Upper lobe of right lung (tissue), 1 donor: ENCODE results near the gene PRSS38. TPM values are rescaled to one million over a fixed set of nuclear protein-coding genes. Genes with fewer than 3 reads are reported as not detected.

ENCODE experiments used
- ATAC-seq: fragments of 200-7000 bp; cut with Tn5 transposase; one replicate; pipeline ENCODE4 v1.9.1; 2020; ENCODE audit warnings: mild to moderate bottlenecking, moderate library complexity
- DNase-seq: peaks from one replicate; pipeline ENCODE4 v3.0.0-alpha.2; 2020
- H3K27ac ChIP-seq: fragments of 200-600 bp; one replicate; pipeline ENCODE4 v1.8.0; 2022
- H3K27me3 ChIP-seq: fragments of 200-600 bp; one replicate; pipeline ENCODE4 v1.8.0; 2022; ENCODE audit warnings: mild to moderate bottlenecking
- H3K36me3 ChIP-seq: fragments of 200-600 bp; one replicate; pipeline ENCODE4 v1.8.0; 2022
- H3K4me1 ChIP-seq: fragments of 200-600 bp; one replicate; pipeline ENCODE4 v1.8.0; 2022
- H3K4me3 ChIP-seq: fragments of 200-600 bp; one replicate; pipeline ENCODE4 v1.8.0; 2022; ENCODE audit warnings: mild to moderate bottlenecking
- H3K9me3 ChIP-seq: fragments of 200-600 bp; one replicate; pipeline ENCODE4 v1.8.0; 2022
- intact Hi-C: fragments of 100-400 bp; cut with DNase I; formaldehyde crosslinking; loops from one replicate; pipeline ENCODE4 v1.11.0; 2022
- total RNA-seq: library from RNA; stranded (reverse); fragmentation: NEBNext Ultra II Directional; extraction: Animal tissue kit (Norgen Biotek cat#: 25700); gene quantifications from one replicate; pipeline ENCODE4 v1.2.1, GENCODE V29; 2021
- TF ChIP-seq, protein P1 (sequence below): fragments of 200-600 bp; IDR thresholded peaks from one replicate; pipeline ENCODE4 v1.8.0; 2022; ENCODE audit warnings: antibody characterized with exemption
- donor health status: DM: no; HTN: yes; CAD: no; lungs with severe emphysema.

PRSS38 gene
- total RNA-seq, 1 donor from 2014 or later, result not detected

DNA sequence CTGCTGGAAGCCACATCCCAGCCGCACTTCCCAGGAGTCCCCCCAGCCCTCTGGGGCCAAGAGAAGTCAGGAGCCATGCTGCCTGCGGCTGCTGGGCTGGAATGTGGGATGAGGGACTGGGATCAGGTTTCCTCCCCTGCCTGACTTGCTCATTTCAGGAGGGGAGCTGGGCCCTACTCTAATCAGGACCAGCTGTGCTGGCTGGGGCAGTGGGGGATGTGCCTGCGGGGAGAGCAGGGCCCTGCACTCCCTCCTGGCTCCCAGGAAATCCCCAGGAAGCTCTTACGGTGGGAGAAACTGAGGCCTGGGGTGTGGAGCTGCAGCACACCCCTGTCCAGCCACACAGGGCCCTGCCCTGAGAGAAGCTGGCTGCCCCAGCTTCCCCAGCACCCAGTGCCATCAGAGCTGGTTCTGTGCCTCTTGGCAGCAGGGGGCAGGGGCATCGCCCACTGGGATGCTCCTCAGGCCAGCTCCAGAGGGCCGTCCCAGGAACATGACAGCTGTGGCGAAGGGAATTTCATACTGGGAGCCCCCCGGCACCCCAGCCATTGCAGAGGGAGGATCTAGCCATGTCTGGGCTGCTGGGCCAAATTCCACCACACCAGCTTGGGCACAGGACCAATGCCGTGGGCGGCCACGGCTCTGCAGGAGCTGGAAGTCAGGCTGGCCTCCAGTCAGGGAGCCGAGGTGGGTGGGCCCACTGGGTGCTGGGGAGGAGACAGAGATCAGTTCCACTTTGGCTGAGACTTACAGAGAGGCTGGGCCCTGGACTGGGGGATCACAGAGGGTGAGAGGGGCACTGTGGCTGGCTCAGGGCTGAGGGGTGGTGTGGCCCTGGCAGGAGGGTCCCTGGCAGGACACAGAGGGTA, 21.3 kb upstream of the PRSS38 start:
- no peak overlapping the region for H3K27ac ChIP-seq

DNA sequence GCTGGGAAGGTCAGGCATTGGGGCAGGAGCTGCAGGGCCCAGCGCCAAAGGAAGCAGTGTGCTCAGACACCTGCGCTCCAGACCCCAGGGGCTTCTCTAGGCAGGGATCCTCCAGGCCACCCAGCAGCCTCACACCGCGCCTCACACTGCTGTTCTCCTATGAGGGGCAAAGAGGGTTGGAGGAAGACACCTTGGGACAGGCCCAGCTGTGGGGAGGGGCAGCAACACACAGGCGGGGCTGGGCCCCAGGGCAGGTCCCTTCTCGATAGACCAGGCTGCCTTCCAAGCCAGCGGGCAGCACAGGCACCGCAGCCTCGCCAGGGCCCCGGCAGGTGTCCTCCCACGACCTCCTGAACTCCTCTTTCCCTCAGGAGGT, 20.7 kb upstream of the PRSS38 start:
- DNase-seq (peak; percentile 63), ATAC-seq (no peak)
- no peaks in the 10 kb centered on the region for H3K27me3 ChIP-seq
- TF ChIP-seq, protein P1, sequence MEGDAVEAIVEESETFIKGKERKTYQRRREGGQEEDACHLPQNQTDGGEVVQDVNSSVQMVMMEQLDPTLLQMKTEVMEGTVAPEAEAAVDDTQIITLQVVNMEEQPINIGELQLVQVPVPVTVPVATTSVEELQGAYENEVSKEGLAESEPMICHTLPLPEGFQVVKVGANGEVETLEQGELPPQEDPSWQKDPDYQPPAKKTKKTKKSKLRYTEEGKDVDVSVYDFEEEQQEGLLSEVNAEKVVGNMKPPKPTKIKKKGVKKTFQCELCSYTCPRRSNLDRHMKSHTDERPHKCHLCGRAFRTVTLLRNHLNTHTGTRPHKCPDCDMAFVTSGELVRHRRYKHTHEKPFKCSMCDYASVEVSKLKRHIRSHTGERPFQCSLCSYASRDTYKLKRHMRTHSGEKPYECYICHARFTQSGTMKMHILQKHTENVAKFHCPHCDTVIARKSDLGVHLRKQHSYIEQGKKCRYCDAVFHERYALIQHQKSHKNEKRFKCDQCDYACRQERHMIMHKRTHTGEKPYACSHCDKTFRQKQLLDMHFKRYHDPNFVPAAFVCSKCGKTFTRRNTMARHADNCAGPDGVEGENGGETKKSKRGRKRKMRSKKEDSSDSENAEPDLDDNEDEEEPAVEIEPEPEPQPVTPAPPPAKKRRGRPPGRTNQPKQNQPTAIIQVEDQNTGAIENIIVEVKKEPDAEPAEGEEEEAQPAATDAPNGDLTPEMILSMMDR, result no peak
- no peak overlapping the region for H3K4me3 ChIP-seq
- intact Hi-C loops, result no loop called here
- H3K27ac ChIP-seq, result no peak overlapping the region
- no peaks in the 10 kb centered on the region for H3K9me3 ChIP-seq
- peaks cover 3% of the 10 kb centered on the region for H3K4me1 ChIP-seq
- H3K36me3 ChIP-seq, result no peaks in the 10 kb centered on the region

More for the DNA sequence above, 21.3 kb upstream of the PRSS38 start:
- no peaks in the 10 kb centered on the region for H3K27me3 ChIP-seq
- intact Hi-C loops, result no loop called here
- no peaks in the 10 kb centered on the region for H3K36me3 ChIP-seq
- H3K9me3 ChIP-seq, result no peaks in the 10 kb centered on the region
- TF ChIP-seq, protein P1, result no peak
- no peak overlapping the region for H3K4me3 ChIP-seq
- DNase-seq, result peak; percentile 68
- peaks cover 3% of the 10 kb centered on the region for H3K4me1 ChIP-seq
- ATAC-seq, result no peak

DNA sequence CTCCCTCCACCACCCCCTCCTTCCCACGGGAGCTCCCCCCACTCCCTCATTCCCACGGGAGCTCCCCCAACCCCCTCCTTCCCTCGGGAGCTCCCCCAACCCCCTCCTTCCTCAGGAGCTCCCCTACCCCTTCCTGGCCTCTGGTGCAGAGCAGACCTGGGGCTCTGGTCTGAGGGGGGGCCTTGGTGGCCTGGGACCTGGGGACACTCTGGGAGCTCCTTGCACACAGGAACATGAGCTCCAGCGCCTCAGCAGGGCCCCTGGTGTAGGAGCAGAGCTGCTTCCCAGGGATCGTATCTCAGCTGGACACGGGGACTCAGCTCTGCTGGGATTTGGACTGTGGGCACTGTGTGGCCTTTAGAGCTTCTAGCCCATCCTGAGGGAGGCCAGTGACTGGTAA, 19.7 kb upstream of the PRSS38 start:
- ATAC-seq (no peak), DNase-seq (no peak)
- Histone ChIP-seq H3K27me3 (no peaks in the 10 kb centered on the region), H3K36me3 (no peaks in the 10 kb centered on the region), H3K4me1 (peaks cover 3% of the 10 kb centered on the region), H3K27ac (no peak overlapping the region), H3K4me3 (no peak overlapping the region), H3K9me3 (no peaks in the 10 kb centered on the region)
- intact Hi-C loops, result no loop called here
- TF ChIP-seq, protein P1, result no peak

DNA sequence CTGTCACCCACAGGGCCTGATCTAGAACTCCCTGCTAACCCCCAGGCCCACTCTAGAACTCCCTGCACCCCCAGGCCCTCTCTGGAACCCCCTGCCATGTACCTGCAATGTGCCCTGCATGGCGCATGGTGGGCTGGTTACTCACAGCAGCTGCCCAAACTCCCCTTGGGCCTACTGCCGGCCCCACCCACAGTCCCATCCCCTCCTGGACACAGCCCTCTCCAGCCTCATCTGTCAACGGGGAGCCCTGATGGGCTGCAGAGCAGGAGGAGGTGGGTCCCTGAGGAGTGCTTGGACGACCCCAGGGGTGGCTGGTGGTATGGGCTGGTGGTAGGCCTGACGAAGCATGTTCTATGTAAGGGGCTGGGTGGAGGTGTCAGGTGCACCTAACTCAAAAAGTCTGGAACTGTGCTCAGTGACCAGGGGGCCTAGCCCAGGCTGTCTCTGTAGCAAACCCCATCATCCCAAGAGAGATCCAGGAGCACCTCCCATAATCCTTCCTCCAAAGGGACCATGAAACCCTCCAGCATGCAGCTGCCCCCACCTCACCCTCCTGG, 19.0 kb upstream of the PRSS38 start:
- no peaks in the 10 kb centered on the region for H3K9me3 ChIP-seq
- DNase-seq (no peak), ATAC-seq (no peak)
- no peak overlapping the region for H3K27ac ChIP-seq
- H3K4me3 ChIP-seq, result no peak overlapping the region
- H3K36me3 ChIP-seq, result no peaks in the 10 kb centered on the region
- TF ChIP-seq, protein P1, result no peak
- no peaks in the 10 kb centered on the region for H3K27me3 ChIP-seq
- intact Hi-C loops, result no loop called here
- H3K4me1 ChIP-seq, result peaks cover 3% of the 10 kb centered on the region

DNA sequence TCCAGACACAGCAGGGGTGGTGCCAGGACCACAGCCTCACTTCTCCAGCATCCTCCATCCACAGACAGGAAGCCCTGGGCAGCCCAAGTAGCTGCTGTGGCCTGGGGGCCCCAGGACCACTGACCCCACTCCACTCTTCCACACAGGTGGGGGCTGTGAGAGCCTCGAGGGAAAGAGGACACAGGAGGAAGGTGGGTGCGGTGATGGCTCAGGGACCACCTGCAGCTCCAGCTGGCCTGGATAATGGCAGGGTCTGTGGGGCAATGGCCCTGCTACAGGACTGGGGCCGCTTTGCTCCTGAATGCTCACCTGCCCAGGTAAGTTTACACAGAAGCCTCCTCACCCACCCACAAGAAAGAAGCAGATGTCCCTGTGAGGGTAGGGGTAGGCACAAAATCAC, 18.3 kb upstream of the PRSS38 start:
- ATAC-seq, result no peak
- intact Hi-C loops, result no loop called here
- Histone ChIP-seq H3K4me1 (peaks cover 3% of the 10 kb centered on the region), H3K27me3 (no peaks in the 10 kb centered on the region), H3K4me3 (no peak overlapping the region), H3K27ac (no peak overlapping the region), H3K9me3 (no peaks in the 10 kb centered on the region), H3K36me3 (no peaks in the 10 kb centered on the region)
- TF ChIP-seq, protein P1, result no peak
- no peak for DNase-seq
